KMS-11 (cell line): ENCODE results near the gene LRRK1.

Source experiments
- H2AFZ ChIP-seq: fragments of 200-600 bp; sonication (generic); 2 replicates; pipeline ENCODE4 v1.6.1; 2016; ENCODE audit warnings: antibody characterized with exemption, mixed run types, low read depth
- H3K27ac ChIP-seq: fragments of 200-600 bp; sonication (generic); 2 replicates; pipeline ENCODE4 v1.6.1; 2016; ENCODE audit warnings: mild to moderate bottlenecking, mixed run types
- H3K27me3 ChIP-seq: fragments of 200-600 bp; sonication (generic); 2 replicates; pipeline ENCODE4 v1.6.1; 2017; ENCODE audit warnings: mild to moderate bottlenecking, low read depth, mixed run types, moderate library complexity; ENCODE audit not compliant: insufficient read depth
- H3K36me3 ChIP-seq: fragments of 200-600 bp; sonication (generic); 2 replicates; pipeline ENCODE4 v1.6.1; 2017; ENCODE audit warnings: mild to moderate bottlenecking, mixed run types; ENCODE audit not compliant: insufficient read depth
- H3K4me1 ChIP-seq: fragments of 200-600 bp; sonication (generic); 2 replicates; pipeline ENCODE4 v1.6.1; 2016; ENCODE audit warnings: mild to moderate bottlenecking, low read depth, mixed run types; ENCODE audit not compliant: poor library complexity, severe bottlenecking
- H3K4me2 ChIP-seq: fragments of 200-600 bp; sonication (generic); 2 replicates; pipeline ENCODE4 v1.7.0; 2016; ENCODE audit warnings: mild to moderate bottlenecking, mixed run types
- H3K4me3 ChIP-seq: fragments of 200-600 bp; sonication (generic); IDR thresholded peaks from 2 replicates; pipeline ENCODE4 v1.6.1; 2017; ENCODE audit warnings: low read depth, low read length, mixed read lengths; ENCODE audit not compliant: insufficient read depth
- H3K79me2 ChIP-seq: fragments of 200-600 bp; sonication (generic); 2 replicates; pipeline ENCODE4 v1.6.1; 2016; ENCODE audit warnings: low read depth, mixed run types; ENCODE audit not compliant: insufficient read depth
- H3K9ac ChIP-seq: fragments of 200-600 bp; sonication (generic); 2 replicates; pipeline ENCODE4 v1.6.1; 2016; ENCODE audit warnings: mild to moderate bottlenecking, mixed run types
- H4K20me1 ChIP-seq: fragments of 200-600 bp; sonication (generic); 2 replicates; pipeline ENCODE4 v1.6.1; 2016; ENCODE audit warnings: mild to moderate bottlenecking, mixed run types; ENCODE audit not compliant: insufficient read depth
- TF ChIP-seq, protein P1 (sequence below): fragments of 200-600 bp; sonication (generic); conservative IDR thresholded peaks from 2 replicates; pipeline ENCODE4 v1.6.1; 2017; ENCODE audit warnings: low read depth, mild to moderate bottlenecking, antibody characterized with exemption, low read length, moderate library complexity, mixed read lengths

The LRRK1 gene

GRCh38 chr15:101052031-101052620 is 133.0 kb downstream of the LRRK1 start:
- Histone ChIP-seq H4K20me1 (no peaks in the 10 kb centered on the region), H3K4me3 (no peak overlapping the region), H3K36me3 (no peaks in the 10 kb centered on the region), H3K27me3 (no peaks in the 10 kb centered on the region), H3K9ac (no peak overlapping the region), H3K4me2 (no peak overlapping the region), H3K27ac (no peak overlapping the region), H3K79me2 (no peaks in the 10 kb centered on the region), H3K4me1 (no peaks in the 10 kb centered on the region), H2AFZ (no peak overlapping the region)
- TF ChIP-seq, protein P1, sequence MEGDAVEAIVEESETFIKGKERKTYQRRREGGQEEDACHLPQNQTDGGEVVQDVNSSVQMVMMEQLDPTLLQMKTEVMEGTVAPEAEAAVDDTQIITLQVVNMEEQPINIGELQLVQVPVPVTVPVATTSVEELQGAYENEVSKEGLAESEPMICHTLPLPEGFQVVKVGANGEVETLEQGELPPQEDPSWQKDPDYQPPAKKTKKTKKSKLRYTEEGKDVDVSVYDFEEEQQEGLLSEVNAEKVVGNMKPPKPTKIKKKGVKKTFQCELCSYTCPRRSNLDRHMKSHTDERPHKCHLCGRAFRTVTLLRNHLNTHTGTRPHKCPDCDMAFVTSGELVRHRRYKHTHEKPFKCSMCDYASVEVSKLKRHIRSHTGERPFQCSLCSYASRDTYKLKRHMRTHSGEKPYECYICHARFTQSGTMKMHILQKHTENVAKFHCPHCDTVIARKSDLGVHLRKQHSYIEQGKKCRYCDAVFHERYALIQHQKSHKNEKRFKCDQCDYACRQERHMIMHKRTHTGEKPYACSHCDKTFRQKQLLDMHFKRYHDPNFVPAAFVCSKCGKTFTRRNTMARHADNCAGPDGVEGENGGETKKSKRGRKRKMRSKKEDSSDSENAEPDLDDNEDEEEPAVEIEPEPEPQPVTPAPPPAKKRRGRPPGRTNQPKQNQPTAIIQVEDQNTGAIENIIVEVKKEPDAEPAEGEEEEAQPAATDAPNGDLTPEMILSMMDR = no peak

DNA sequence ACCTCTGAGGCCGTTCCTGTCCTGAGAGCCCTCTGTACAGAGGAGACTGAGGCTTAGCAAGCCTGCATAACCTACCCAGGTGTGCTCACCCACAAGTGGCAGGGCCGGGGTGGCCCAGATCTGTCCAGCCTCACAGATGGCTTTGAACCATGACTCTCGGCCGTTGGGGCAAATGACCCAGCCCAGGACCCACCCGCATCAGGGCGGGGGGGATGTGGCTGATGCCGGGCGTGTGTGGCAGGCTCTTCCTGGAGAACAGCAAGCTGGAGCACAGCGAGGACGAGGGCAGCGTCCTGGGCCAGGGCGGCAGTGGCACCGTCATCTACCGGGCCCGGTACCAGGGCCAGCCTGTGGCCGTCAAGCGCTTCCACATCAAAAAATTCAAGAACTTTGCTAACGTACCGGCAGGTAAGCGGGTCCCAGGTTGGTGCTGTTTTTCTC is 133.5 kb downstream of the LRRK1 start:
- Histone ChIP-seq H4K20me1 (no peaks in the 10 kb centered on the region), H2AFZ (no peak overlapping the region), H3K36me3 (no peaks in the 10 kb centered on the region), H3K79me2 (no peaks in the 10 kb centered on the region), H3K4me1 (no peaks in the 10 kb centered on the region), H3K9ac (no peak overlapping the region), H3K27me3 (no peaks in the 10 kb centered on the region), H3K27ac (no peak overlapping the region), H3K4me2 (no peak overlapping the region), H3K4me3 (no peak overlapping the region)
- TF ChIP-seq, protein P1 = no peak

DNA sequence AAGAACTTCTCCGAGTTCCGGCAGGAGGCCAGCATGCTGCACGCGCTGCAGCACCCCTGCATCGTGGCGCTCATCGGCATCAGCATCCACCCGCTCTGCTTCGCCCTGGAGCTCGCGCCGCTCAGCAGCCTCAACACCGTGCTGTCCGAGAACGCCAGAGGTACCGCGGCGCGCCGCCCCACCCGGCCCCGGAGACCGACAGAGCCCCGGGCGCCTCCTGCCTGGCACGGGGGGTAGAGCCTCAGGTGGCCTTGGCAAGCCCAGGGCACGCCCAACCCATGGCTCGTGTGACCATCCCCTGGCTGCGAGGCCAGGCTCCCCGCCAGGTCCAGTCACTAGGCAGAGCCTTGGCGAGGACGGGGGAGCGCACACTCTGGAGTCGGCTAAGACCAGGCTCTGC is 134.1 kb downstream of the LRRK1 start:
- H3K27ac ChIP-seq = no peak overlapping the region

GRCh38 chr15:101054116-101054515 is 135.0 kb downstream of the LRRK1 start:
- Histone ChIP-seq H4K20me1 (no peaks in the 10 kb centered on the region), H3K27ac (no peak overlapping the region), H3K4me3 (no peak overlapping the region), H3K4me1 (no peaks in the 10 kb centered on the region), H3K36me3 (no peaks in the 10 kb centered on the region), H3K4me2 (no peak overlapping the region), H2AFZ (no peak overlapping the region), H3K27me3 (no peaks in the 10 kb centered on the region), H3K79me2 (no peaks in the 10 kb centered on the region), H3K9ac (no peak overlapping the region)
- TF ChIP-seq, protein P1 = no peak

More for the DNA sequence above, 134.1 kb downstream of the LRRK1 start:
- Histone ChIP-seq H3K4me2 (no peak overlapping the region), H3K79me2 (no peaks in the 10 kb centered on the region), H3K4me3 (no peak overlapping the region), H3K4me1 (no peaks in the 10 kb centered on the region), H3K9ac (no peak overlapping the region), H4K20me1 (no peaks in the 10 kb centered on the region), H3K36me3 (no peaks in the 10 kb centered on the region), H3K27me3 (no peaks in the 10 kb centered on the region), H2AFZ (no peak overlapping the region)
- TF ChIP-seq, protein P1 = no peak
